ENCODE measurements around the gene NXPE2.

Gene NXPE2

DNA sequence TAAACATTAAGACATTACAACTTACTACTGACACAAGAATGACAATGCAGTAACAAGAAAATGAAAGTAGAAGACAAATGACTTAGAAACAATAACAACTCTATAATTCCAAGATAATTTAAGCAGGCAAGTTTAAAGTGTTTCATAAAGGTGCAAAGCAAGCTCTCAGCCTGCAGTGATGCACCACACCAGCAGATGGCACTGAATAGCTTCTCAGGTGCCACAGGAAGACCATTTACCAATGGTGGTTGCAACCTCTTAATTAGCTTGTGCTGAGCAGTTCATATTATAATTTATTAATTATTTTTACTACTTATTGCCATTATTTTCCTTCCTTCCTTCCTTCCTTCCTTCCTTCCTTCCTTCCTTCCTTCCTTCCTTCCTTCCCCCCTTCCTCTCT, 60.6 kb downstream of the NXPE2 start:
- DNase-seq (ENCODE audit: low read depth in 3 of 3, low spot score in 1 of 3): no peak

DNA sequence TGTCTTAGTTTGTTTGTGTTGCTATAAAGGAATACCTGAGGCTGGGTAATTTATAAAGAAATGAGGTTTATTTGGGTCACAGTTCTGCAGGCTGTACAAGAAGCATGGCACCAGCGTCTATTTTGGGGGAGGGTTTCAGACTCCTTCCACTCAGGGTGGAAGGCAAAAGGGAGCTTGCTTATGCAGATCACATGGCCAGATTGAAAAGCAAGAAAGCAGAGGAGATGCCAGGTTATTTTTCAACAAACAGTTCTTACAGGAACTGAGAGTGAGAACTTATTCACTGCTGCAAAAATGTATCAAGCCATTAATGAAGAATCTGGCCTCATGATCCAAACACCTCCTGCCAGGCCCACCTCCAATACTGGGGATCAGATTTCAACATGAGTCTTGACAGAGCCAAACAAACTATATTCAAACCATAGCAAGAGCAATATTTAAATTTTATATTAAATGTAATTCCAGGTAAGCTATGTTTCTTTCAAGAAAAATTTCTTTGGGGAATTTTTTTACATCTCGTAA, 66.9 kb downstream of the NXPE2 start:
- DNase-seq (ENCODE audit: low read depth in 3 of 3, low spot score in 1 of 3): no peak

- DNase-seq (ENCODE audit: low read depth in 3 of 3, low spot score in 1 of 3): no peak
Measured at GRCh38 chr11:114746013-114746412, 67.7 kb downstream of the NXPE2 start.

Data from stimulated activated CD4-positive, alpha-beta T cell treated with anti-CD3 and anti-CD28 coated beads, TNF-alpha, amount 100 ng/mL, for 1 hour (primary cell).